ENCODE measurements around the gene RHBDD1.
"Not testable (repeated sequence)": the region's sequence is repeated elsewhere in the genome, so short reads cannot be mapped to it uniquely, and the experiment has no call there.

GRCh38 chr2:226843001-226843400 lies 7.1 kb downstream of the RHBDD1 start:
- not testable (repeated sequence) for TF ChIP-seq CTCF (conservative IDR thresholded peaks at IDR 0.05; ENCODE audit: low read depth, low read length); EZH2 (IDR thresholded peaks at IDR 0.05; ENCODE audit: borderline replicate concordance, low read depth, low read length, poor library complexity, severe bottlenecking)

Data from A673 (cell line).